VCaP (cell line): ENCODE measurements around the gene CAPRIN2.

Experiments used
- H3K27ac ChIP-seq: fragments of 450-650 bp; 2 replicates; pipeline ENCODE4 v1.5.1; 2017
- CTCF ChIP-seq: fragments of 450-650 bp; conservative IDR thresholded peaks from 2 replicates; pipeline ENCODE4 v1.5.1; 2017; ENCODE audit warnings: mild to moderate bottlenecking, moderate library complexity

CAPRIN2 gene

DNA sequence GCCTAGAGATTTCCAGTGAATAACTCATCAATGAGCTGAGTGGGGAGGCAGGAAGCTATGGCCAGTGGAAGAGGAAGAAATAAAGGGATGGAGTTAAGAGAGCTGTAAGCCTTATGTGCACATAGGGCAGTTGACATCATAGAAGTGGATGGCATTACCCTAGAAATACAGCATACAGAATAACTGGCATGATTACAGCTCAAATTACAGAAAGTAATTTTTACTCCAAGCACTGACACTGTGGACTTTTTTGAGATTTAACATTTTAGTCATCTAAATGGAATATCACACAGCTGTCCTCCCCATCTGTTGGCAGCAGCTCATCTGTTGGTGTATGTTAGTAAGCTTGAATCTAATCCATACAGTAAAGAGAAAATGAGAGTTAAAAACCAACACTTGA is 53.7 kb downstream of the CAPRIN2 start:
- H3K27ac ChIP-seq = no peak overlapping the region
- TF ChIP-seq CTCF = no peak

GRCh38 chr12:30700216-30700900 is 54.4 kb downstream of the CAPRIN2 start:
- no peak for TF ChIP-seq CTCF
- no peak overlapping the region for H3K27ac ChIP-seq

GRCh38 chr12:30698346-30698745 is 56.4 kb downstream of the CAPRIN2 start:
- no peak for TF ChIP-seq CTCF

GRCh38 chr12:30696943-30697342 is 57.8 kb downstream of the CAPRIN2 start:
- no peak overlapping the region for H3K27ac ChIP-seq
- no peak for TF ChIP-seq CTCF

More at GRCh38 chr12:30698346-30698745, 56.4 kb downstream of the CAPRIN2 start:
- no peak overlapping the region for H3K27ac ChIP-seq

DNA sequence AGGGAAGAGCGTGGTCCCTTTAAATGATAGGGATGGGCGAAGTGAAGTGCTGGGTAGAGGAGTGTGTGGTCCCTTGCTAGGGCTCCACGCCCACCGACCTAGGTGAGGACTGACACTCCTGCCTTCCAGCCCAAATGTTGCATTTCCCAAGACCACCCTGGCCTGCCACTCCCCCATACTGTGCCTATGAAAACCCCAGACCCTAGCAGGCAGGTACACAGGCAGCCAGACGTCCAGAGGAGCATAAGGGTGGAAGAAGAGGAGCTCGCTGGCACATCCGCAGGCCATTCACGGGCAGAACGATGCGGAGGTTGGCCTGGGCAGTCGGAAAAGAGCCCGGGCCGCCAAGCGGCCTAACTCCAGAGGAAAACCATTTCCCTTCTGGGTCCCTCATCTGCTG is 58.3 kb downstream of the CAPRIN2 start:
- H3K27ac ChIP-seq = peak overlapping the region; percentile 96

DNA sequence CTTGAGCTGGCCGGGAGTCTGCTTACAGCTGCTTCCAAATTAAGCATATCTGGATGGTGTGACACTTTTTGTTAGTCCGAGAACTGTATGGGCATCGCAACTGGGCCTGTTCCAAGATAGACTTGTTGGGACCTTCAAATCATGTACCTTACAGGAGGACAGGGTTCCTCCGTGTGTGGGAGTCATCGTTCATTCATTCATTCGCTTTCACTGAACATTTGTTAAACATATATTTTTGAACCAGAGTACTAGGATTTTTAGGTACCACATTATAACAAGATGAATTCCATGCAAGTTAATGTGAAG is 58.7 kb downstream of the CAPRIN2 start:
- peak overlapping the region; percentile 96 for H3K27ac ChIP-seq
- no peak for TF ChIP-seq CTCF

More for the DNA sequence above, 58.3 kb downstream of the CAPRIN2 start:
- no peak for TF ChIP-seq CTCF

GRCh38 chr12:30695199-30696102 is 59.3 kb downstream of the CAPRIN2 start, which contains the start of gene IPO8:
IPO8 (minus strand) TSS chr12:30695869; CDS start chr12:30695647, 222 bp downstream.
- H3K27ac ChIP-seq = peak within 1 kb of the TSS; percentile 96
- peak; percentile 58 for TF ChIP-seq CTCF
